ENCODE measurements around the gene MTRF1. TPM values are rescaled to one million over a fixed set of nuclear protein-coding genes. Genes with fewer than 3 reads are reported as not detected.

The MTRF1 gene
- total RNA-seq, 1 experiment from 2014 or later: 11.4 TPM

GRCh38 chr13:41222259-41222852 lies 41.0 kb downstream of the MTRF1 start:
- RAD21 ChIA-PET (ENCODE audit: low non-redundant PET in 1 of 2, low total read pairs in 2 of 2, uncharacterized antibody in 2 of 2, unreplicated experiment in 2 of 2): no interaction called here
- CTCF ChIA-PET: interaction anchor here (0.8 to 1.3 kb wide), 7 partner anchors 10 to 169 kb away, joined by 3 to 8 read pairs (median 5); partner anchors contain the start of gene KBTBD7
- peak; percentile 50 for DNase-seq (ENCODE audit: low read depth, low spot score)
- no peak overlapping the region for H3K9ac ChIP-seq (ENCODE audit: low read length)
- H4K20me1 ChIP-seq (ENCODE audit: insufficient read depth): no peaks in the 10 kb centered on the region
- H3K9me3 ChIP-seq (ENCODE audit: control insufficient read depth in 1 of 2, insufficient read depth in 1 of 2, low read depth in 1 of 2, low read length in 2 of 2): no peaks in the 10 kb centered on the region
- H3K36me3 ChIP-seq (ENCODE audit: control insufficient read depth in 1 of 2, insufficient read depth in 2 of 2, low read length in 2 of 2): no peaks in the 10 kb centered on the region
- no TSS peak for BruUV-seq (replicated peaks)
- no peaks in the 10 kb centered on the region for H3K27me3 ChIP-seq (ENCODE audit: insufficient read depth, low read length)
- POLR2A ChIA-PET: no interaction called here
- no peaks in the 10 kb centered on the region for H3K79me2 ChIP-seq (ENCODE audit: insufficient read depth, low read length)
- H2AFZ ChIP-seq (ENCODE audit: low read depth, low read length, poor library complexity, severe bottlenecking): no peak overlapping the region
- H3K4me2 ChIP-seq (ENCODE audit: low read length): no peak overlapping the region
- TF ChIP-seq ATF3 (IDR thresholded peaks at IDR 0.05): no peak
- peak; percentile 60 to 79 (median 77); a peak in 5 of 6 replicates for TF ChIP-seq CTCF (IDR thresholded peaks at IDR 0.05 in 2 of 3, conservative IDR thresholded peaks at IDR 0.05 in 1 of 3; ENCODE audit: borderline replicate concordance in 1 of 3, insufficient read depth in 1 of 3, low read depth in 2 of 3, low read length in 2 of 3)
- TF ChIP-seq SP1 (IDR thresholded peaks at IDR 0.05; ENCODE audit: low read depth): no peak
- peak; percentile 61 for TF ChIP-seq RAD21 (IDR thresholded peaks at IDR 0.05; ENCODE audit: low read depth)
- TF ChIP-seq ELF1 (IDR thresholded peaks at IDR 0.05; ENCODE audit: borderline replicate concordance, low read depth): no peak
- no peak for TF ChIP-seq CEBPB (IDR thresholded peaks at IDR 0.05; ENCODE audit: low read depth)
- no peaks in the 10 kb centered on the region for H3K9me2 ChIP-seq (ENCODE audit: insufficient read depth)
- peaks cover 2 to 11% of the 10 kb centered on the region in 2 experiments; a peak in 3 of 4 replicates for H3K4me1 ChIP-seq (ENCODE audit: control insufficient read depth in 1 of 2, insufficient read depth in 2 of 2, low read length in 2 of 2)
- no peak overlapping the region for H3K27ac ChIP-seq (ENCODE audit: low read depth, low read length)
- peak; percentile 96 for ATAC-seq
- intact Hi-C loops (cut with micrococcal nuclease): loop anchor here (1.0 to 5.0 kb wide), 2 partner anchors 147 to 170 kb away; no protein-coding TSS in a partner anchor
- no peak overlapping the region for H3K4me3 ChIP-seq (replicated peaks in 1 of 2; ENCODE audit: low read depth in 1 of 2, low read length in 2 of 2)
